Spleen (tissue), 7 donors: ENCODE data around the gene MAP2K3.

Experiments used
- POLR2AphosphoS5 ChIP-seq, 3 donors: sonication (generic); formaldehyde crosslinking; IDR thresholded peaks; one replicate each; pipeline ENCODE4 v1.5.1; 2017; ENCODE audit warnings: antibody characterized with exemption in 3 of 3
- TF ChIP-seq, protein P1 (sequence below), 11 experiments: fragments of 200-600 bp in 7 of 11; fragments of 450-650 bp in 4 of 11; sonication (generic) in 4 of 11; IDR thresholded peaks in 8 of 11; conservative IDR thresholded peaks in 3 of 11; 1 replicate in 7 of 11; 2 replicates in 4 of 11; pipeline versions ENCODE4 v1.4.0 to v1.8.0; 2016 to 2021; ENCODE audit warnings: antibody characterized with exemption in 11 of 11, inconsistent platforms in 4 of 11, mild to moderate bottlenecking in 1 of 11
- donor health status: DM: no; HTN: no; CAD: no; lungs with moderate emphysema.
- donor health status: DM: no; HTN: no; CAD: no.
- donor health status: DM: no; HTN: no; CAD: no.

DNA sequence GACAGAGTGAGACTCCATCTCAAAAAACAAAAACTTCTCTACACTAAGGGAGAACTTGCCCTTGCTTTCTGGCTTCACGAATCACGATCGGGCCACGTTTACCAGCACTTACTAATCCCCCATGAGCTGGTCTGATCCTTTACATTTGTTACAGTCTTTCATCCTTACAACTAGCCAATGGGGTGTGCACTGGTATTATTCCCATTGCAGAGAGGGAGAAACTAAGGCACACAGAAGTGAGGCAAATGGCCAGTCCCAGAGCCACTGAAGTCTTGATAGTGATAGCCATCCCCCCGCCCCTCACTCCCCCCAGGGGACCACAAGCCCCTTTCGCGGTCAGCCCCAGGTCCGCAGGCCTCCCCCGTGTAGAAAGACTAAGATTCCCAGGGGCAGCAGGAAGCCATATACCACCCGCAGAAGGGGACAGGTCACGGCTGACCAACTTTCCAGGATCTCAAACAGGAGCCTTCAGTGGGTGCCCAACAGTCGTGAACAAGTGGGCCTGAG is 32.2 kb upstream of the MAP2K3 start:
- TF ChIP-seq, protein P1, sequence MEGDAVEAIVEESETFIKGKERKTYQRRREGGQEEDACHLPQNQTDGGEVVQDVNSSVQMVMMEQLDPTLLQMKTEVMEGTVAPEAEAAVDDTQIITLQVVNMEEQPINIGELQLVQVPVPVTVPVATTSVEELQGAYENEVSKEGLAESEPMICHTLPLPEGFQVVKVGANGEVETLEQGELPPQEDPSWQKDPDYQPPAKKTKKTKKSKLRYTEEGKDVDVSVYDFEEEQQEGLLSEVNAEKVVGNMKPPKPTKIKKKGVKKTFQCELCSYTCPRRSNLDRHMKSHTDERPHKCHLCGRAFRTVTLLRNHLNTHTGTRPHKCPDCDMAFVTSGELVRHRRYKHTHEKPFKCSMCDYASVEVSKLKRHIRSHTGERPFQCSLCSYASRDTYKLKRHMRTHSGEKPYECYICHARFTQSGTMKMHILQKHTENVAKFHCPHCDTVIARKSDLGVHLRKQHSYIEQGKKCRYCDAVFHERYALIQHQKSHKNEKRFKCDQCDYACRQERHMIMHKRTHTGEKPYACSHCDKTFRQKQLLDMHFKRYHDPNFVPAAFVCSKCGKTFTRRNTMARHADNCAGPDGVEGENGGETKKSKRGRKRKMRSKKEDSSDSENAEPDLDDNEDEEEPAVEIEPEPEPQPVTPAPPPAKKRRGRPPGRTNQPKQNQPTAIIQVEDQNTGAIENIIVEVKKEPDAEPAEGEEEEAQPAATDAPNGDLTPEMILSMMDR (IDR thresholded peaks at IDR 0.05 in 8 of 11, conservative IDR thresholded peaks at IDR 0.05 in 3 of 11): no peak
- TF ChIP-seq POLR2AphosphoS5 (IDR thresholded peaks at IDR 0.05): no peak
